Fibroblast of peridontal ligament (primary cell): ENCODE data around the gene RHOBTB3.

Experiments used
- DNase-seq: peaks from one replicate; pipeline ENCODE4 v3.0.0-alpha.2; 2010; ENCODE audit errors: extremely low read depth

Gene RHOBTB3

DNA sequence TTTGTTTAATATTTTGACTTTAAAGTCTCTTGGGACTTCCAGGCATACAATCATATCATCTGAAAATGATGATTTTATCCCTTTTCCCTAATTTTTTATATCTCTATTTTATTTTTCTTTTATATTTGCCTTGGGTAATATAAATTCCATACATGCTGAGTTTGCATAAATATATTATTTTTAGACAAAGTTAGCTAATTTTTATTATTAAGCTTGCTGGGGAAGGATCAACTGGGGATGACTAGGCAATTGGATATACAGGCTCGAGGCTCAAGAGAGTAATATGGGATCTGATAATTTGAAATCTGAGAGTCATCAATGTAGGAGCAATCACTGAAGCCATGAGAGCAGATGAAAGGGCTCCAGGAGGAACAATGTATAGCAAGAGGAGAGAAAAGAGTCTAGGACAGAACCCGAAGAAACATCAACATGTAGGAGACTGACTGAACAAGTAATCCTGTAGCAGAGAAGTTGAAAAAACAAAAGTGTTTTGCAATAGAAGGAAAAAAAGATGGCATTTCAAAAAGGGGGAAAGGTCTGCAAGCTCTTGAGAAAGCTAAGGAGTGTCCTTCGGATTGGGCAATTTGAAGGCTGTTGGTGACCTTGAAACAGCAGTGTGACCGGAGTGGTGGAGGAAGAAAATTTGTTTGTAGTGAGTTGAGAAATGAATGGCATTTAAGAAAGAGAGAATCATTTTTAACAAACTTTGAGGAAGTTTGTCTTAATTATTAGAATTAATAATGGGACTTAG is 17.0 kb upstream of the RHOBTB3 start:
- DNase-seq = no peak

DNA sequence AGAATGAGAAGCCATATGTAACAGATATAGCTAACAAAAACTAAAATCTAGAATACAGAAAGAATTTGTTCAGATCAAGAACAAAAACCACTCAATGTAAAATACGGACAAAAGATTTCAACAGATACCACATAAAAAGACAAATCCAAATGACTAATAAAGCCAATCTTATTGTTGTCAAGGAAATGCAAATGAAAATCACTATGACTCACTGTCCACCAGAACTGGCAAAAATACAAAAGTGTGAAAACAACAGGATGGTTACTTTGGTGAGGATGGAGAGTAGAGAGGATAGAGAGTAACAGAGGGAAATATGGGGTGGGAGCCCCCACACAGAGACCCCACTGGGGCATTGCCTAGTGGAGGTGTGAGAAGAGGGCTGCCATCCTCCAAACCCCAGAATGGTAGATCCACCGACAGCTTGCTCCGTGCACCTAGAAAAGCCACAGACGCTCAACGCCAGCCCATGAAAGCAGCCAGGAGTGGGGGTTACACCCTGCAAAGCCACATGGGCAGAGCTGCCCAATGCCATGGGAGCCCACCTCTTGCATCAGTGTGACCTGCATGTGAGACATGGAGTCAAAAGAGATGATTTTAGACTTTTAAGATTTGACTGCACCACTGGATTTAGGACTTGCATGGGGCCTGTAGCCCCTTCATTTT is 15.2 kb upstream of the RHOBTB3 start:
- peak; percentile 86 for DNase-seq

DNA sequence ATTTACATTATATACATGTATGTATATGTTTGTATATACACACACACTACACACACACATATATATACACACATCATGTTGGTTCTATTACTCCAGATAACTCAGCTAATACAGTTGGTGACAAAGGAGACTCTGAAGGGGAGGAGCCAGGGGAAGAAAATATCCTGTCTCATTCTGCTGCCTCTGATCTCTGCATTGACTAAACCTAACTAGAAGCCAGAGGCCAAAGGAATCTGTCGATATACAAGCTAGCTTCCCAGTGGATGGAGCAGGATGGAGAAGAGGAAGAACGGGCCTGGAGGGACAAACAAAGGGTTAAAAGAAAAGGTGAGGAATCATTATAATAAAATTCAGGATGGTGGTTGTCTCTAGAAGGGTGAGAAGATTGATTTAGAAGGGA is 13.7 kb upstream of the RHOBTB3 start:
- no peak for DNase-seq

DNA sequence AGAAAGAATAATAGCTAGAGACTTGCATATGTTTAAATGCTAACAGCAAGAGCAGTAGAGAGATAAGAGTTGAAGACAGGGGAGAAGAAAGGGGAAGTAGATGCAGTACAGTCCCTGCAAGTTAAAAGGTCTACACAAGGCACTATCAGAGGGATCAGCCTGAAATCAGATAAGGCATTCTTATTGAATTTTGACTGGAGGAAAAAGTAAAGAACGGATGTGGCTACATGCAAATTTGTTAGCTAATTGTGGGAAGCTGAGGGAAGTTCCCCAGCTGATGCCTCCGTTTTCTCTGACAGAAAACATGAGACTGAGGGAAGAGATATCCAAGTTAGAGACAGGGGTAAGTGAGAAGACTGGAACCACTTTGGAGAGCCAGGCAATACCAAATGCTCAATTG is 12.9 kb upstream of the RHOBTB3 start:
- no peak for DNase-seq

DNA sequence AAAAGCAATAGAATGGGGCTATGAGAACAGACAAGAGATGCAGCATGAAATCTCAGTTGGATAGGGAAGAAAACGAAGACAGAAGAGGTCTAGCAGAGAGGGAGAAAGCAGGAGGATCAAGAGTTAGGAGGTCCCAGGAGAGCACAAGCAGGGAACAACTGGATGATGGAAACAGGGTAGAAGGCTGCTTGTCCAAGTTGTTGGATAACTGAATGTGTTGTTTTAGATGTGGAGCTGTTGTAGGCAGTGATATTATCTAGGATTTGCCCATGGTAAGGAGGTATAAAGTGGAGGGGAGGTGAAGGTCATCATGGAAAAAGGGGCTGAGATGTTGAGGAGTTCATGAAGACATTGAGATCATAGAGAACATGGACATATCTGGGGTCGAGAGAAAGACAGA is 12.4 kb upstream of the RHOBTB3 start:
- DNase-seq = no peak

DNA sequence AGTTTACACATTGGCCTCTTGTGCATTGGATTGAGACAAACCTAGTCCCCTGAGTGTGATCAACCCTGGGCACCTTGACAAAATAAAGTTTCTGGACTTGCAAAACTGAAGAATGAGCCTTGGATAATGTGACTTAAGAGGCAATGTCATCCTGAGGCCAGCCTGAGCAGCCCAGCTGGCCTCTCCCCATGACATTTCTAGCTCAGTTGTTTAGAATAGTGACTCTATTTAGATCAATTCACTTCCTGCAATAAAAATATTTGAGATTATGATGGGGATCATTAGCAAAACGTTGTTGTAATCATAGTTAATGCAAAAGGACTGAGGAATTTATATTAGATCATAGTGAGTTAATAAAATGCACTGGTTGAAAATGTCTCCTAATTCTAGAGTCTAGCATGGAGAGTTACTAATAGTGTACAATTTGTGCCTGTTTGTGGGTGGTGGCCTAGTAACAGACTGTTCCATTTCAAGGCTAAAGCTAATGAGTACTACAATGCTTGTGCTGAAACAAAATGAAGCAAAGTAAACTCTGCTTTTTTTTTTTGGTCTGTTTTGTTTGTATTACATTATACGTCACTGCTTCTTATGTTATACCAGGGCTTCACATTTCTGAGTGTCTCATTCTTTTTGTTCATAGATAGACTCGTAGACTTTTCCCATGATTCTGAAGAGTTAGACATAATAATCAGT is 10.9 kb upstream of the RHOBTB3 start:
- peak; percentile 37 for DNase-seq

DNA sequence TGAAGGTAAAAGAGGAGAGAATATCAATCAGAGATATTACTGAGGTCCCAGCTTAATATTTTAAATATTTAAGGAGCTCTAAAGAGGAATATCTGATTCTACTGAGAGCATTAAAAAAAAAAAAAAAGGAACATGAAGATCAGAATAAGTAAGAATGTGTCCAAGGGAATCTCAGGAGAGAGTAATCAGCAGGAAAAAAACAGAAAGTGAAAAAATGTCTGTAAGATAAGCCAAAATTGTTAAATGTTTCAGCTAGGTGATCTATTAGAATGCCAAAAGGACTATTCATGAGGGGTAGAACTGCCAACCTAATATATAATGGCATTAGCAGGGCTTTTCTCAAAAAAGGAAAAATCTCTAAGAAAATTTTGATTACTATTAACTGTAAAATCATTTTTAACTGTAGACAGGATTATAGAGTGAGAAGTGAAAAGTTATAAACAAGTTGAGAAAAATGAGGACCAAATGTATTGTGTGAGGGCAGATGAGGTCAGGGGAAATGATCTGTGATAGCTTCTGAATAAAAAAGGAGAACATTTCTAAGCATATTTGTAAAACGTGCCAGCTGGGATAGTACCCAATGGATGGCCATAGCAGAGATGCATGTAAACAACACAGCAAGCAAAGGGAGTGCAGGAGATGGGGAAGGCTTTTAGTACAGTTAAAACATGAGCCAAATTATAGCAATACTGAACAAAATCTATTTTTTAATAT is 9.4 kb upstream of the RHOBTB3 start:
- no peak for DNase-seq

GRCh38 chr5:95723632-95724369 is 7.3 kb upstream of the RHOBTB3 start:
- no peak for DNase-seq

DNA sequence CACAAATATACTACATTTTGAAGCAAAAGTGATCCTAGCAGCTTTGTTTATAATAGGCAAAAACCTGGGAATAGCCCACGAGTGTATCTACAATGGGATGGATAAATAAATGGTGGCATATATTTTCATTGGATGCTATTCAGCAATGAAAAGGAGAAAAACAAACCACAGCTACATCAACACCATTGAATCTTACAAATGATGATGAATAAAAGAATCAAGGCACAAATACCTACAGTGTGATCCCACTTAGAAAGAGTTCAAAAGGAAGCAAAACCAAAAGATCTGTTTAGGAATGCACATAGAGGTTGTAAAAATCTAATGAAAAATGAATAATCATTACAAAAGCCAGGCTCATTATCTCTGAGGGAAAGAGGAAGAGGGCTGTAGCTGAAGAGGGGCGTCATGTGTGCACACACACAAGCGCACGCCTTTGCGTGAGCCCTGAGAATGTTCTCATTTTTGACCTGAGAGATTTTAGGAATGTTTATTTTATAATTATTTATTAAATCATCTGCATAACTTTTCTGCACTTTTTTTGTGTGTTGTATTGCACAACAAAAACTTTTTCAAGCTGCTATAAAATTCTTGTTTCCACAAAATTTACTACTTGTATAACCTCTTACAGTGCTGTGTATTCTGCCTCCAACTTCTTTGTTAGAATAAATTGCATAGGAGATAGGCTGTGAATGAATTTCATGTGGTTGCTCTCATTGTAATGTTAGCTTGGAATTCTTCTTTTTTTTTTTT is 5.9 kb upstream of the RHOBTB3 start:
- DNase-seq = peak; percentile 28

DNA sequence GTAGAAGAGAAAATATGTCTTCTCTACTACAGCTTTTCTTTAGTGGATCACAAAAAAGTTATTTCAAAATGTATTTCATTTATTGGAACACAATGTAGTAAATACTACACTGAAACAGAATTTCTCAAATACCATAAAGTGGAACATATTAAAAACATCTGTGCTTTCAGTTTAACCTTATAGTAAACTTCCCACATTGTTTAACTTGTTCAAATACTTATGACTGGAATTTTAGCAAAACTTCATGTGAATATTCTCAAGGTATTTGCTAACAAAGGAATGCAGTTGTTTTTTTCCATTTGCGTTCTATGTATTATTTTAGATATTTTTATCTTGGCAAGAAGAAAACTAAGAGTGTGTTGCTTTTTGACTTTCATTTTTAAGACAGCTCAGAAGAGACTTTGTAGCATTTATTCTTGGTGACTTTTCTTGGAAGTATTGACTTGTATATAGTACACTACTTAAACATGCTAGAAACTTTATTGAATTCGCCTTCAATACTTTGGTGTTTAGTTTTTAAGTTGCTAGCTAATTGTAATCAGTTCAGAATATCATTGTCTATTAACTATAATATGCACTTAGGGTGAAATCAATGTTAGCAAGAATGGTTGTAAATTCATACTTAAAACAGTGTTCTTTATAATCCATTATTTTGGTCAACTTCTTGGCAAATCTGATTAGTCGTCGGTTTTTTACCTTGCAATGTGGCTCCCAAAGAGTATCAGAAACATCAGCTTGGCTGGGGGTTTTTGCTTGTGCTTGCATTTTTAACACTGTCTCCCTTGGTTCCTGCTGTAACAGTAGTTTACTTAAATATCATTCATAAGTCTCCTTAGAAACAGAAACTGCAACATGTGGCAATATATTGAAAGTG is 5.0 kb upstream of the RHOBTB3 start:
- DNase-seq = peak; percentile 93

DNA sequence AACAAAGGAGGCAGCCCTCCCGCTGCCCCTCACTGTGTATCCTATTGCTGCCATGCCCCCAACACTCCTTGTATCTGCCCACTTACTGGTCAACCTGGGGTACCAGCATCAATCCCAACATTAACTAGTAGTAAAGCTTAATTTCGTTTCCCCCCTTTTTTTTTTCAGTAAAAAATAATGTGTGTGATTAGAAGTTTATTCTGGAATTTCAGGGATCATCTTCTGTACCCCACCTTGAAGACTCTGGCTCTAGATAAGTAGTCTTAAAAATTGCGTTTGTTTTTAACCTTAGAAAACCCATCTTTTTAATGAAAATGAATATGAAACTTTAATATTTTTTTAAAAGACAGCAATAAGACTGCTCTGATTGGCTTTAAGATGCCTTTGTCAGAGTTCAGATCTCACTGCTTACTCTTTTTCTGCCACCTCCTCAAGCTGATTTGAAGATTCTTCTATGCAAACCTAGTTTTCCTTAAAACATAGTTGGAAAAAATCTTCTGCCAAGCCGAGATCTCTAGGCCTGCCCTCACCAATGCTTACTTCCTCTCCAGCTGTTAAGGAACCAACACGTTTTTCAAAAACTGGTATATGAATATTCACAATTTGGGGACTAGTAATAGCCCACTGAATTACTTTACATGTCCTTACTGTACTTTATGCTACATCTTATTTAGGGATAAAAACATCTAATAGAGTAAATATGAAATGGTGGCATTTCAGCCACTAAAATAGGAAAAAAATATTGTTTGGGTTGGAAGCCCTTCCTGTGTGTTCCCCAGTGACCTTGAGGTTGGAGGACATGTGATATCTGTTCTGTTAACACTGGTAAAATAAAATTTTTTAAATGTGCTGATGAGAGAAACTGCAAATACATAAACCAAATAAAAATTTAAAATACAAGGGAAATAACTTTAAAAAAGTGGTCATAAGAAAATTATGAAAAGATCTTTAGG is 4.0 kb upstream of the RHOBTB3 start:
- peak; percentile 39 for DNase-seq

- peak; percentile 41 for DNase-seq
Observed at GRCh38 chr5:95727764-95728191, 3.4 kb upstream of the RHOBTB3 start.

DNA sequence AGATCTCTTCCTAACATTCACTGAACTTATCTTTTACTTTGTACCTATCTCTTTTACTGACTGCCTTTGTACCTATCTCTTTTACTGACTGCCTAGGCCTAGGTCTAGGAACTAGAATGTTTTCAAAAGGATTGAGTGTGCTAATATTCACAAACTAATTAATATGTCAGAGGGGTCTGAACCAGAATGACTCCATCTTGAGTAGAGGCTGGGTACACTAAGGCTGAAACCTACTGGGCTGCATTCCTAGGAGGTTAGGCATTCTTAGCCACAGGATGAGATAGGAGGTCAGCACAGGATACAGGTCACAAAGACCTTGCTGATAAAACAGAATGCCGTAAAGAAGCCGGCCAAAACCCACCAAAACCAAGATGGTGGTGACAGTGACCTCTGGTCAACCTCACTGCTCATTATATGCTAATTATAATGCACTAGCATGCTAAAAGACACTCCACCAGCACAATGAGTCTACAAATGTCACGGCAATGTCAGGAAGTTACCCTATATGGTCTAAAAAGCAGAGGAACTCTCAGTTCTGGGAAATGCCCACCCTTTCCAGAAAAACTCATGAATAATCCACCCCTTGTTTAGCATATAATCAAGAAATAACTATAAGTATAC is 2.5 kb upstream of the RHOBTB3 start:
- peak; percentile 41 for DNase-seq

DNA sequence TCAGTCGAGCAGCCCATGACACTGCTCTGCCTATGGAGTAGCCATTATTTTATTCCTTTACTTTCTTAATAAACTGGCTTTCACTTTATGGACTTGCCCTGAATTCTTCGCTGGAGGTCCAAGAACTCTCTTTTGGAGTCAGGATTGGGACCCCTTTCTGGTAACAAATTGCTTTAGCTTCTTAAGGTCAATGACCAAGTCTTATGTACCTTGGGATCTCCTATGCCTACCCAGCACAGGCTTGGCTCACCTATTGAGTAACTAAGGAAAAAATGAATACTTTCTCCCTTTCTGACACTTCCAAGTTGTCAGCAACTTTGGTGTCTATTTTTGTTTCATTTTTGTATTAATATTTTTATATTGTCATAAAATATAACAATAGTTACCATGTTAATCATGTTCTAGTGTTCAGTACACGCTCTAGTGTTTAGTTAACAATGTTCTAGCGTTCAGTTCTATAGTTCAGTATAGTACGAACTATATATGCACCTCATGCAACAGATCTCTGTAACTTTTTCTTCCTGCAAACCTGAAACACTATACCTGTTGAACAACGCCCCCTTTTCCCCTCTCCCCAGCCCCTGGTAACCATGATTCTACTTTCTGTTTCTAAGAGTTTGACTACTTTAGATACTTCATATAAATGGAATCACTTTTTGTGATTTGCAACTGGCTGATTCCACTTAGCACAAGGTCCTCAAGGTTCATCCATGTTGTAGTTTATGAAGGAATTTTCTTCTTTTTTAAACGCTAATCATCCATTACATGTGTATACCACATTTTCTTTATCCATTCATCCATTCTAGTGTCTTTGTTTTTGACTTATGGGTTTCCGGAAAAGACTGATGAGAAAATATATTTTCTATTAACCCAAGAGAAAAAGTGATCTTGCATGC is 1.8 kb upstream of the RHOBTB3 start:
- DNase-seq = no peak

DNA sequence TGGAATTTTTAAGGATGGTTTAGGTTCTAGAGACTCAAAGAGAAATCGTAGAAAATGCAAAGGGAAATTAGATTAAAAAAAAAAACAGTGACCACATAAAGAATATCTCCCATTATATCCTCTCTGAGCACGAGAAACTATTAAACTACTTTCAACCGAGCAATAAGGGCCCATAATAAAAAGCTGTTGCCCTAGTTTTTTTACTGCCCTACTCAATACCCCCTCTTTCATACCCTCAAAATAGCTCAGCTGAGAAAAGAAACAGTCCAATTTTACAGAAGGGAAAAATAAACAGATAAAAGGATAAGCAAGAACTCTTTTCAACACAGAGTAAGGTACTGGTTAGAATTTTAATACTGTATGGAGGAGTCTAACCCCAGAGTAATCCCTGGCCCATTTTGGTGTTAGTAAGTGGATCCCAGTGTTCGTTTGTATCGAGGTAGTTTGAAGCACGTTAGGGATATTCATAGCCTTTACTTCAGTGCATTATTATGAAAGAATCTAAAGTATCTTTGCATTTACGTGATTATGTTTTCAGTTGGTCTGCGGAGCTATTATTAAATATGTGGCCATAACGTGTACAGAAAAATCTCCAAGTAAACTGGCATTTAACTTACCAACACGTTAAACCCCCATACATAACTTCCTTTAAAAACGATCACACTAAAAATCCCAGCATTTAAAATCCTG is 980 bp upstream of the RHOBTB3 start:
- peak; percentile 42 for DNase-seq
